GM12892 (cell line): ENCODE data around the gene KRTAP10-8.

Experiments used
- POLR2A ChIP-seq: IDR thresholded peaks from 2 replicates; pipeline ENCODE4 v1.6.1; 2011; ENCODE audit warnings: low read depth, low read length, control low read depth
- POLR2AphosphoS5 ChIP-seq: IDR thresholded peaks from 2 replicates; pipeline ENCODE4 v1.6.1; 2011; ENCODE audit warnings: low read depth, low read length, control low read depth

- no peak for TF ChIP-seq POLR2A
- no peak for TF ChIP-seq POLR2AphosphoS5
Observed at GRCh38 chr21:44628707-44629391, 17.0 kb downstream of the KRTAP10-8 start.
